GM19463 (cell line): Measurements from ENCODE around the gene PSENEN.
"Not testable (repeated sequence)": the region's sequence is repeated elsewhere in the genome, so short reads cannot be mapped to it uniquely, and the experiment has no call there.

ENCODE experiments used
- ATAC-seq: cut with Tn5 transposase; IDR thresholded peaks from one replicate; pipeline ENCODE4 v1.9.1; 2021; ENCODE audit warnings: mild to moderate bottlenecking, moderate library complexity; ENCODE audit not compliant: unreplicated experiment

Gene PSENEN

DNA sequence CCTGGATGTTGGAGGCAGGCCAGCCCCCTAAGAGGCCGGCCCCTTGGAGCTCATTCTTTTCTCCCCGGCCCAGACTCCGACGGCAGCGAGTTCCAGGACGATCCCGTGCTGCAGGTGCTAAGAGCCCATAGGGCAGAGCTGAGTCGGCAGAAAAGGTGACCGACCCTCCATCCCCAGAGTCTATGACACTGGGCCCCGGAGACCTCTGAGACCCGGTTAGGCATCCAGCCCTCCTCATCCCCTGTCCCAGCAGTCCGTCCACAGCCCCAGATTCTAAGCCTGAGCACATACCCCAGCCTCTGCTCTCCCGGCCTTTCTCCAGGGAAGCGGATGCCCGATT lies 22.6 kb downstream of the PSENEN start:
- no peak for ATAC-seq

DNA sequence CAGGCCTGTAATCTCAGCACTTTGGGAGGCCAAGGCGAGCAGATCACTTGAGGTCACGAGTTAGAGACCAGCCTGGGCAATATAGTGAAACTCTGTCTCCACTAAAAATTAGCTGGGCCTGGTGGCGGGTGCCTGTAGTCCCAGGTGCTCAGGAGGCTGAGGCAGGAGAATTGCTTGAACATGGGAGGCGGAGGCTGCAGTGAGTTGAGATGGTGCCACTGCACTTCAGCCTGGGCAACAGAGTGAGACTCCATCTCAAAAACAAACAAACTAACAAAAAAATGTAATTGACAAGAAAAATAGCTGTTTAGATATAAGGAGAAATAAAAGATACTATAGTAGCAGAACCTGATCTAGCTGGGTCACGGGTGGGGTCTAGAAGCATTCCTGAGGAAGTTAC lies 26.9 kb downstream of the PSENEN start:
- not testable (repeated sequence) for ATAC-seq

DNA sequence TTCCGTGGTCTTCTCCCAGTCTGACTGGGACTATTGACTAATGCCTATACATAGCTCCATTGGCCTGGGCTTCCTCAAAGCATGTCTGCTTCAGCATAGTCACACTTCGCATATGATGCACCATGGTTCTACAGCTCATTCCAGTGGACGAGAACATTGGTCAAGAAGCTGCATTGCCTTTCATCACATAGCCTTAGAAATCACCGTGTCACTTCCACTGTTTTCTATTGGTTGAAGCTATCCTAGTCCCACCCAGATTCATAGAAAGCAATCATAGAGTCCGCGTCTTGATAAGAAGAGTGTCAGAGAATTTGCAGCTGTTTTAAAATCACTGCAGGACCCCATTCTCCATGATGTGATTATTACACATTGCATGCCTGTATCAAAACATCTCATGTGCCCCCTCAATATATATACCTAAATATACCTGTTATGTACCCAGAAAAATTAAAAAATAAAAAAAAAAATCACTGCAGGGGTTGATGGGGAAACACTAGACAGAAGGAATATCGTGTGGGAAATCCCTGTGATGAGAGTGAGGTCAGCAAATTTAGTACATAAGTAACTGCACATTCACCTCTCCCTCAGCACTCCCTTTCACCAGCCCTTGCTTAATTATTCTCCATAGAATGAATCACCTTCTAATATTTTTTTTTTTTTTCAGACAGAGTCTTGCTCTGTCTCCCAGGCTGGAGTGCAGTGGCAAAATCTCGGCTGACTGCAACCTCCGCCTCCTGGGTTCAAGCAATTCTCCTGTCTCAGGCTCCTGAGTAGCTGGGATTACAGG lies 27.8 kb downstream of the PSENEN start:
- ATAC-seq = no peak

DNA sequence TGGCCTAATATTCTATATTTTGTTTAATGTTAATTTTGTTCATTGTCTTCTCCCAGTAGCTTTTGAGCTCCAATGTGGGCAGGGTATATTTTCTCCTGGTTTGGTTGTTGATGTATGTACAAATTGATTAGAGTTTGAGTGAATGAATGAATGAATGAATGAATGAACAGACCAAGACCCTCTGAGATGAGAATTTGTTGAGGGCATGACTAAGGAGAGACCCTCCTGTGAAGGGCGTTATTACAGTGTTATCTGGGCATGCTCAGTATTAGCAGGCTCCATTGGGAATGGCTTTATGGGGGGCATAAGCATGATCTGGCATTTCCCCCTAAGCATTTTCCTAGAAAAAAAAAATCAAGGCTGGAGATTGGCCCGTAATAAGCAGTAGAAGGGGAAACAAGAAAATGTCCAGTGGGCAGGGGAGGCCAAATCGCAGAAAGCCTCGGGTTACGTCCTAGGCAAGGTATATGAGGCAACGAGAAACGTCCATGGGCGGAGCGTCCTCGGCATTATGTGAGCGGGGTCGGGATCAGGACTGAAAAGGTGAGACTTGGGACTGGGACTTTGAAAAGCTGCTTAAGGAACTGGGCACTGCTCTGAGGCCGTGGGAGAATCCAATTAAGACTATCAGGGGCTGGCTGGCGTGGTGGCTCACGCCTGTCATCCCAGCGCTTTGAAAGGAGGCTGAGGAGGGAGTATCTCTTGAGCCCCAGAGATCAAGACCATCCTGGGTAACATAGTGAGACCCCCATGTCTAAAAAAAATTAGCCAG lies 29.0 kb downstream of the PSENEN start:
- ATAC-seq = no peak

DNA sequence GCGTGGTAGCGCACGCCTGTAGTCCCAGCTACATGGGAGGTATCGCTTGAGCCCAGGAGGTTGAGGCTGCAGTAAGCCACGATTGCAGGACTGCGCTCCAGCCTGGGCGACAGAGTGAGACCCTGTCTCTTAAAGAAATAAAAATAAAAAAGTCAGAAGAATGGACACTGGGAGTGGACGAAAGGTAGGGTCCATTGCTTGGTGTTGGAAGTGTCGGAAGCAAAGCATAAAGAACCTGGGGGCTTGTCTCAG lies 29.5 kb downstream of the PSENEN start:
- ATAC-seq = no peak

DNA sequence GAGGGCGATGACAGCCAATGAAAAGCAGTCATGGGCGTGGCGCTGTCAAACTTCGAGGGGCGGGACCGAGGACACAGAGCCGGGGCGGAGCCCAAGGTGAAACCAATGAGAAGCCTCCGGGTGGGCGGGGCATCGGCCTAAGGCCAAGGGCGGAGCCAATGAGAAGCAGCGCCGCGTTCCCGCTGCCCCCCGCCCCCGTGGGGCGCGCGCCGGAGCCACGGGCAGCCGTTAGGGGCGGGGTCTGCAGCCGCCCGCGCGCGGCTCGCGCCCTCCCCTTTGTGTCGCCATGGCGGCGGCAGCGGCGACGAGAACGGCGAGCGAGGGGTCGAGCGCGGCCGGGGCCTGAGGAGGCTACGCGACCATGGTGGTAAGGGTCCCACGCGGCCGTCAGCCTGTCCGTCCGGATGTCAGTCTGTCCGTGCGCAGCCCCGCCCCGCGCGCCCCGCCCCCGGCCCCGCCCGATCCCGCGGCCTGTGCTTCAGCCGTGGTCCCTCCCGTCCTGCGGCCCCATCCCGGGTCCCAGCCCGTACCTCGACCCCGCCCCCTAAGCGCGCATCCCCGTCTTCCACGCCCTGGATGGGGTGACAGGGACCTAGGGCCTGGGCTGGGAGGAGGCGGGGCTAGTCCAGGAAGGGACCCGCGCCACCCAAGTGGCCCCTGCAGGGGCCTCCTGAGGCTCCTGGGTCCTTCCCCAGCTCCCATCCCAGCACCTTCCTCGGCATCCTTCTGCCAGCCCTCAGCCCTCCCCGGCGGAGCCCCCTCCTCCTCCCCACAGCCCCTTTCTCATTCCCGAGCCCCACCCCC lies 30.0 kb downstream of the PSENEN start, which contains the start of gene ARHGAP33:
Gene ARHGAP33 (plus strand): TSS at position 267 of the 804 bp plus-strand sequence. CDS start 95 bp downstream, at position 362.
- peak; percentile 90 for ATAC-seq

DNA sequence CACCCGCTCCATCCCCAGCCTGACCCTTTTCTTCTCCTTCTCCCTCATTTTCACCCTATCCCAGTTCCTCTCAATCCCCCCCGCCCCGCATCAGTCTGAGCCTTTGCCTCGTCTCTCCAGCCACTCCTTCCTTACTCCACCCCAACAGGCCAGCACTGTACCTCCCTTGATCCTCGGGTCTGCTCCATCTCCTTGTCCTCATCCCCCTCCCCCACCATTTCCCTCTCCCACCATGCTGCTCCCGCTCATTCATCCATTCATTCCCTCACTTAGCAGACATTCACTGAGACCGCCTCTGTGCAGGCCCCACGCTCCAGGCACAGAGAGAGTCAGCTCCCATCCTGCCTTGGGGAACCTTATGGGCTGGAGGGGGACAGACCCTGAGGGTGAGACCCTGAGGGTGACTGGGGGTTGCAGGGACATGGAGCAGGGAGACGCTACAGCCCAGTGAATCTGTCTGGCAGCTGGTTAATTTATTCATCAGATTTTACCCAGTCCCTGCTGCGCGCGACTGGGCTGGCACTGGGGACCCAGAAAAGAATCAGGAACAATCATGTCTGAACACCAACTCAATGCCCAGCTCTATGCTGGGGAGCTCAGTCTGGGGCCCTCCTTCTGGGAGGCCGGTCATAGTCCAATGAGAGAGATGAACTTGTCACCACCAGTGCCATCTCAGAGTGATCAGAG lies 30.8 kb downstream of the PSENEN start:
- ATAC-seq = no peak

DNA sequence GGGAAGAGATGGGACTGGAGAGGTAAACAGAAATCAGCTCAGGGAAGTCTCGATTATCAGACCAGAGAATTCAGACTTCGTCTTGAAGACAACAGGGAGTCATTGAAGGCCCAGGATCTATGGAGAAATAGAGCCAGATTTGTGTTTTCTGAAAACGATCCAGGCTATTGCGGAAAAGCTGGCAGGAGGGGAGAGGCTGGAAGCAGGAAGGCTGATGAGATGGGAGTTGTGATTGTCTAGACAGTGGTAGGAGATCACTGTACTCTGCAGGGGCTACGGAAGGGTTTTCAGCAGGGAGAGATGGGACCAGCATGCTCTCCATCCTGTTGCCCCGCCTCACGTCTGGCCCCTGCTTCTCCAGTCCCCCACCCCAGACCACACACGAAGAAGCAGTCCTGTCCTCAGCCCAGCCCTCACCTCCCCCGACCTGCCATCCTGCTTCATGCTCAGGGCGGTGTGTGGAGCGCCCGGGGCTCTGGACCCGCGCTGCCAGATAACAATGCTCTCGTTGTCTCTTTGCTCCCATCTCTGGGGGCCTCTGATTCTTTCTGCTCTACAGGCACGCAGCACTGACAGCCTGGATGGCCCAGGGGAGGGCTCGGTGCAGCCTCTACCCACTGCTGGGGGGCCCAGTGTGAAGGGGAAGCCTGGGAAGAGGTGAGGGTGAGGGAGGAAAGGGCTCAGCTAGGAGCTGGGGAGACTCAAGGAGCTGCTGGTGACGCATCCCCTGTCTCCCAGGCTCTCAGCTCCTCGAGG lies 31.8 kb downstream of the PSENEN start:
- ATAC-seq = no peak

DNA sequence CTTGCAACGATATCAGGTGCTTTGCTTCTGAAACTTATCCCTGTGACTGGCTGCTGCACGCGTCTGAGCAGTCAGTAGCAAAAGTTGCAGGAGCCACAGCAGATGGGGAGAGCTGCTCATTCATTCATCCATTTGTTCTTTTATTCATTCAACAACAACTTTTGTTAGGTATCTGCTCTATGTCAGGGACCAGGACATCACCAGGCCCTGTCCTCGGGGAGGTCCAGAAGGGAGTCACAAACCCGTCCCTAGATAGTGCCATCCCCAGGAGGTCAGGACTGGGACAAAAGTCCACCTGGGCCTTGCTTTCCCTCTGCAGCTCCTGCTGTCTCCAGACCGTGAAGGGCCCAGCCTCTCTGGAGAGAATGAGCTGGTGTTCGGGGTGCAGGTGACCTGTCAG lies 32.5 kb downstream of the PSENEN start:
- no peak for ATAC-seq

DNA sequence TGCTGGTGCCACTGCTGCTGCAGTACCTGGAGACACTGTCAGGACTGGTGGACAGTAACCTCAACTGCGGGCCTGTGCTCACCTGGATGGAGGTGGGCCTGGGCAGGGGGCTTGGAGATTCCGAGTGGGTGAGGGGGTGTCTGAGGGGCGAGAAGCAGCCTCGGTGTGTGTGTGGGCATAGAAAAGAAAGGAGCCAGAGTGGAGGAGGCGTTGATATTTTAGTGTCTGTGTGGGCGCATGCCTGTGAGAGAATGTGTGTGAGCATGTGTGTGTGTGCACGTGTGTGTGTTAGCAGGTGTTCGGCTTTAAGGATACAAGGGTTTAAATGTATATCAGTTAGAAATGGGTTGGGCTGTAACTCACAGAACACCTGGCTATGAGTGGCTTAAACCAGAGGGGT lies 33.6 kb downstream of the PSENEN start:
- no peak for ATAC-seq

DNA sequence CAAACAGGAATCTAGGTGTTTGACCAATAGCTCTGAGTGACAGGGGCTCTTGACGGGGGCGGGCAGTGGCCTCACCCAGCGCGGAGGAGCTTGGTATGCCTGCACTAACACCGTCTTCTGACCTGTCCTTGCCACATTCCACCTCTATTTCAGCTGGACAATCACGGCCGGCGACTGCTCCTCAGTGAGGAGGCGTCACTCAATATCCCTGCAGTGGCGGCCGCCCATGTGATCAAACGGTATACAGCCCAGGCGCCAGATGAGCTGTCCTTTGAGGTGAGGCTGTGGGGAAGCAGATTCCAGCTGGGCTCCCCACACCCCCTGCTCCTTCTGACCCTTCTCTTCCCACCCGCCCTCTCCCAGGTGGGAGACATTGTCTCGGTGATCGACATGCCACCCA lies 34.6 kb downstream of the PSENEN start:
- ATAC-seq = no peak

DNA sequence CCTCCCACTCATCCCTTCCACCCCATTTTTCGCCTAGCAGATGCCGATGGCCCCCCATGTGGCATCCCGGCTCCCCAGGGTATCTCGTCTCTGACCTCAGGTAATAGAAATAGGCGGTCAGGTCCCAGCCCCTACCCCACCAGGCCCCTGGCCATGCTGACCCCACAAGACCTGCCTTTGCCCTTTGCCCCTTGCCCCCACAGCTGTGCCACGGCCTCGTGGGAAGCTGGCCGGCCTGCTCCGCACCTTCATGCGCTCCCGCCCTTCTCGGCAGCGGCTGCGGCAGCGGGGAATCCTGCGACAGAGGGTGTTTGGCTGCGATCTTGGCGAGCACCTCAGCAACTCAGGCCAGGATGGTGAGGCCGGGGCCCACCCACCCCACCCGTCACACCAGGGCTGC lies 35.3 kb downstream of the PSENEN start:
- no peak for ATAC-seq

DNA sequence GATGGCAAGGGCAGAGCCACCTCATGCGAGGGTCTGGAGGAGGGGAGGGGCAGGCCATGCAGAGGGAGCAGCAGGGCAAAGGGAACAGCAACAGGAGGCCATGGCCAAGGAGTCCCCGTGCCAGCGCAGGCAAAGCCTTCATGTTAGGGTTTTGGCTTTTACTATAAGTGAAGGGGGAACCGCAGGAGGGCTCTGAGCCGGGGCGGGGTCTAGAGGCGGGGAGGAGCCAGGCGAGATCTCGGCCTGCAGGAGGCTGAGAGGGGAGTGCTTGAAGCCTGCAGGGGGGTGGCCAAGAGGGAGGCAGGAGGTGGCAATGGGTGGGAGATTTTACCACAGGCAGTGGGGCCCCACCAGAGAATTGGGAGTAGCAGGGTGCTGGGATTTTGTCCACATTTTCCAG lies 36.2 kb downstream of the PSENEN start:
- ATAC-seq = no peak

DNA sequence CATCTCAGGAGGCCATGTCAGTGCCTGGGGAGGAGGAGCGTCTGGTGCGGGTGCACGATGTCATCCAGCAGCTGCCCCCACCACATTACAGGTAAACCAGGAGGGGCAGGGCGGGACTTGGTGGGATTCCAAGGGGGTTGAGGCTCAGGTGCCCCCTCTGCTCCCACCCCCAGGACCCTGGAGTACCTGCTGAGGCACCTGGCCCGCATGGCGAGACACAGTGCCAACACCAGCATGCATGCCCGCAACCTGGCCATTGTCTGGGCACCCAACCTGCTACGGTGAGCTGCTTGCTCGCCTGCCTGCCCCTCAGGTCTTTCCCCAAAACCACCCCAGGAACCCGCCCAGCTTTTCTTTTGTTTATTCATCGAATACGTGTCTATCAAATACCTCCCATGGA lies 37.1 kb downstream of the PSENEN start:
- no peak for ATAC-seq

DNA sequence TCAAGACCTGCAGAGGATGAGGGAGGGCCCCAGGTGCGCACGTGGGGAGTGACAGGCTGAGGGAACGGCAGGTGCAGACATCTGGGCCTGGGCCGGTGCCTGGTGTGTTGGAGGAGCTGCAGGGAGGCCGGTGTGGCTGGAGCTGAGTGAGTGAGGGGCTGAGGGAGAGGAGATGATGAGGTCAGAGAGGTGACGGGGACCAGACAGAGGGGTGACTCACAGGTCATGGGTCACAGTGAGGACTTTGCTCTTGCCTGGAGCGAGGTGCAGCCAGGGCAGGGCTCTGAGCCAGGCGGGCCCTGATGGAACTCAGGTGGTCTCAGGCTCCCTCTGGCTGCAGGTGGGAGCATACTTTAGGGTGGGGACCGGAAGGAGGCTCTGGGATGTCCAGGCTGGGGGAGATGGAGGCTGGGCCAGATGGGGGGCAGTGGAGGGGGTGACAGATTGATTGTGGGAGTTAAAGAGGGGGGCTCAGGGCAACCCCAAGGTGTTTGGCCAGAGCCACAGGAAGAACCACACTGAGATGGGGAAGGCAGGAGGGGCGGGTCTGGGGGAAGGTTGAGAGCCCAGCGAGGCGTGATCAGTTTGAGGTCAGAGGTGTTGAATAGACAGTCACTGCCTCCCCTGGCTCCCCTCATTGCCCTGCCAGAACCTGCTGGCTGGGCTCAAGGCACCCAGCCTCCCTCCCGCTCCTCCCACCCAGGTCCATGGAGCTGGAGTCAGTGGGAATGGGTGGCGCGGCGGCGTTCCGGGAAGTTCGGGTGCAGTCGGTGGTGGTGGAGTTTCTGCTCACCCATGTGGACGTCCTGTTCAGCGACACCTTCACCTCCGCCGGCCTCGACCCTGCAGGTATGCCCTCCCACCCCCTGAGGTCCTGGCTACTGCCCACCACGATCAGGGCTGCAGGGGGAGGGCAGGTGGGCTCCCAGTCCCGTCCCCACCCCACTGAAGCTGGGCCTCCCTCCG lies 38.3 kb downstream of the PSENEN start:
- no peak for ATAC-seq

DNA sequence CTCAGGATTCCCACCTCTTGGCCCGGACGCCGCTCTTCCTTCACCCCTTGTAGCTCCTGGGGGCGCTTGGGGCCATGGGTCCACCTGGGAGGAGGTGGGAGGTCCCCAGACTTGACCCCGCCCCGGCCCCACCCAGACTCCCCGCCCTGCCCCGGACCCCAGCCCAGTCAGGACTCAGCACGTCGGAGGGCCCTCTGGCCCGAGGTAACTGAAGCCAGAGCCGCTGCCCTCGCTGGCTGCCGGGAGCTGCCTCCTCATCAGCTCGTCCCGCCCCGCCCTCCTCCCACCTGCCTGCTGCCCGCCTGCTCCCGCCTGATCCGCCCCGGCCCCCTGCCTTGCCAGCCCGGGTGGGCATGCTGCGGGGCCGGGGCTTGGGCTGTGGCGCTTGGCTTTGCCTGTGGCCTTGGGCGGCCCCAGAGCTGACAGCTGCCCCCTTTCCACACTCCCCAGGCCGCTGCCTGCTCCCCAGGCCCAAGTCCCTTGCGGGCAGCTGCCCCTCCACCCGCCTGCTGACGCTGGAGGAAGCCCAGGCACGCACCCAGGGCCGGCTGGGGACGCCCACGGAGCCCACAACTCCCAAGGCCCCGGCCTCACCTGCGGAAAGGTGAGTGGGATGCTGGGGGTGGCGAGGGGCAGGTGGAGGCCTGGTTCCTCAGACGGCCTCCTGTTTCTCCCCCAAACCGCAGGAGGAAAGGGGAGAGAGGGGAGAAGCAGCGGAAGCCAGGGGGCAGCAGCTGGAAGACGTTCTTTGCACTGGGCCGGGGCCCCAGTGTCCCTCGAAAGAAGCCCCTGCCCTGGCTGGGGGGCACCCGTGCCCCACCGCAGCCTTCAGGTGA lies 39.3 kb downstream of the PSENEN start:
- no peak for ATAC-seq

DNA sequence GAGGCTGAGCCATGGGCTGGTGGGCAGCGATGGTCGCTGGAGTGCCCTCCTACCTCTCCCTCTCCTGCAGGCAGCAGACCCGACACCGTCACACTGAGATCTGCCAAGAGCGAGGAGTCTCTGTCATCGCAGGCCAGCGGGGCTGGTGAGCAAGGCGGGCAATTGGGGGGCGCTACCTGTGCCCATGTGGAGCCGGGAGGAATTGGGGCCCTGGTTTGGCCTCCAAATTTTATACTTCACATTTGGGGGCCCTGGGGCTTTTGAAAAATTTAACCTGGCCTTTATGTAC lies 39.8 kb downstream of the PSENEN start:
- ATAC-seq = no peak

DNA sequence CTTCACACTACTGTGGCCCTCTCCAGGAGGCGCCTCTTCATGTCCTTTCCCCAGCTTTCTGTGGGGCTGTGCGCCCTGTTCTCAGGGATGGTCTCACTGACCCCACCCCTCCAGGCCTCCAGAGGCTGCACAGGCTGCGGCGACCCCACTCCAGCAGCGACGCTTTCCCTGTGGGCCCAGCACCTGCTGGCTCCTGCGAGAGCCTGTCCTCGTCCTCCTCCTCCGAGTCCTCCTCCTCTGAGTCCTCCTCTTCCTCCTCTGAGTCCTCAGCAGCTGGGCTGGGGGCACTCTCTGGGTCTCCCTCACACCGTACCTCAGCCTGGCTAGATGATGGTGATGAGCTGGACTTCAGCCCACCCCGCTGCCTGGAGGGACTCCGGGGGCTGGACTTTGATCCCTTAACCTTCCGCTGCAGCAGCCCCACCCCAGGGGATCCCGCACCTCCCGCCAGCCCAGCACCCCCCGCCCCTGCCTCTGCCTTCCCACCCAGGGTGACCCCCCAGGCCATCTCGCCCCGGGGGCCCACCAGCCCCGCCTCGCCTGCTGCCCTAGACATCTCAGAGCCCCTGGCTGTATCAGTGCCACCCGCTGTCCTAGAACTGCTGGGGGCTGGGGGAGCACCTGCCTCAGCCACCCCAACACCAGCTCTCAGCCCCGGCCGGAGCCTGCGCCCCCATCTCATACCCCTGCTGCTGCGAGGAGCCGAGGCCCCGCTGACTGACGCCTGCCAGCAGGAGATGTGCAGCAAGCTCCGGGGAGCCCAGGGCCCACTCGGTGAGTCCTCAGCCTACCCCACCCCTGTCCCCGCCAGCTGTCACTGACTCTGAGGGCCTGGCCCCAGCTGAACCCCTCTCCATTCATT lies 41.1 kb downstream of the PSENEN start:
- ATAC-seq = no peak
